HepG2 (cell line): Measurements from ENCODE around the gene CTNND2. TPM values are rescaled to one million over a fixed set of nuclear protein-coding genes. Genes with fewer than 3 reads are reported as not detected.

Experiments used
- ATAC-seq: fragments of 200-7000 bp; cut with Tn5 transposase; 3 replicates; pipeline ENCODE4 v1.9.1; 2020; ENCODE audit warnings: mild to moderate bottlenecking, moderate library complexity
- BruUV-seq: library from RNA; stranded (reverse); fragments of 400-500 nt; replicated peaks from 2 replicates; lab custom pipeline; 2021; lab: Mats Ljungman, UMichigan
- CTCF ChIA-PET: fragments of 300-600 bp; formaldehyde crosslinking; extraction: SDS; loops from one replicate; lab custom pipeline; 2021; ENCODE audit warnings: low total read pairs, inconsistent platforms, low intra/inter-chr PET ratio; lab: Yijun Ruan, JAX
- POLR2A ChIA-PET: fragments of 350-600 bp; sonication (Branson Sonifier 250); formaldehyde crosslinking; loops from one replicate; lab custom pipeline; 2020; ENCODE audit warnings: antibody characterized with exemption, inconsistent platforms; lab: Yijun Ruan, JAX
- DNase-seq: peaks from one replicate; pipeline ENCODE4 v3.0.0-alpha.2; 2015; ENCODE audit warnings: low spot score
- FAIRE-seq: peaks from 3 replicates; lab custom pipeline; 2011; peaks lifted over from hg19 to GRCh38; lab: Jason Lieb, UNC
- H2AFZ ChIP-seq: one replicate; pipeline ENCODE4 v1.6.1; 2011; ENCODE audit warnings: low read length, inconsistent platforms
- H3K27ac ChIP-seq: fragments of 300-600 bp; 3 replicates; pipeline ENCODE4 v1.8.0; 2011; ENCODE audit warnings: mixed run types, mild to moderate bottlenecking, mixed read lengths, low read length, inconsistent platforms; ENCODE audit not compliant: insufficient read depth; ENCODE audit errors: extremely low read length
- H3K27me3 ChIP-seq, 2 experiments: fragments of 200-600 bp in 1 of 2; 2 replicates in 1 of 2; 3 replicates in 1 of 2; pipeline versions ENCODE4 v1.6.0 to v1.8.0; 2011; ENCODE audit warnings: low read length in 2 of 2, mild to moderate bottlenecking in 2 of 2, moderate library complexity in 2 of 2, inconsistent platforms in 1 of 2; ENCODE audit not compliant: insufficient read depth in 2 of 2, control insufficient read depth in 1 of 2
- H3K36me3 ChIP-seq, 2 experiments: fragments of 200-600 bp in 1 of 2; replicated peaks in 1 of 2; 2 replicates in 1 of 2; 3 replicates in 1 of 2; pipeline versions ENCODE4 v1.5.1 to v1.8.0; 2011; ENCODE audit warnings: low read length in 2 of 2, inconsistent platforms in 1 of 2; ENCODE audit not compliant: insufficient read depth in 2 of 2, control insufficient read depth in 1 of 2
- H3K4me1 ChIP-seq: 2 replicates; pipeline ENCODE4 v1.5.1; 2012; ENCODE audit warnings: low read length, inconsistent platforms; ENCODE audit not compliant: insufficient read depth
- H3K4me2 ChIP-seq: 2 replicates; pipeline ENCODE4 v1.6.0; 2011; ENCODE audit warnings: low read depth, low read length, inconsistent platforms
- H3K4me3 ChIP-seq, 3 experiments: fragments of 200-600 bp in 1 of 3; sonication (generic), shearing (Covaris generic) in 1 of 3; replicated peaks in 1 of 3; 2 replicates each; pipeline ENCODE4 v1.5.1; 2011 to 2016; ENCODE audit warnings: low read length in 3 of 3, inconsistent platforms in 2 of 3, low read depth in 2 of 3, mild to moderate bottlenecking in 2 of 3, control low read depth in 1 of 3, mixed read lengths in 1 of 3; ENCODE audit not compliant: insufficient read depth in 1 of 3
- H3K79me2 ChIP-seq: one replicate; pipeline ENCODE4 v1.6.1; 2011; ENCODE audit warnings: low read length, inconsistent platforms; ENCODE audit not compliant: insufficient read depth
- H3K9ac ChIP-seq: 2 replicates; pipeline ENCODE4 v1.6.0; 2011; ENCODE audit warnings: mild to moderate bottlenecking, low read depth, low read length, inconsistent platforms; ENCODE audit not compliant: insufficient read depth
- H3K9me3 ChIP-seq: 2 replicates; pipeline ENCODE4 v1.5.1; 2012; ENCODE audit warnings: mild to moderate bottlenecking, low read length
- H4K20me1 ChIP-seq: 2 replicates; pipeline ENCODE4 v1.6.0; 2011; ENCODE audit warnings: inconsistent platforms, mild to moderate bottlenecking, low read length, moderate library complexity; ENCODE audit not compliant: insufficient read depth
- CTCF ChIP-seq: sonication (generic); formaldehyde crosslinking; IDR thresholded peaks from 2 replicates; pipeline ENCODE4 v1.5.0; 2020; ENCODE audit warnings: mild to moderate bottlenecking, missing genetic modification reagents, moderate library complexity
- DDIT3 ChIP-seq: sonication (generic); formaldehyde crosslinking; IDR thresholded peaks from 2 replicates; pipeline ENCODE4 v1.4.0; 2020; ENCODE audit warnings: mild to moderate bottlenecking, missing genetic modification reagents
- GZF1 ChIP-seq: sonication (generic); formaldehyde crosslinking; IDR thresholded peaks from 2 replicates; pipeline ENCODE4 v1.5.1; 2020; ENCODE audit warnings: mild to moderate bottlenecking, missing genetic modification reagents
- KDM5B ChIP-seq: sonication (generic); formaldehyde crosslinking; IDR thresholded peaks from 2 replicates; pipeline ENCODE4 v1.4.0; 2020; ENCODE audit warnings: missing genetic modification reagents, mild to moderate bottlenecking, borderline replicate concordance
- MEIS2 ChIP-seq: sonication (generic); formaldehyde crosslinking; IDR thresholded peaks from 2 replicates; pipeline ENCODE4 v1.9.0; 2021; ENCODE audit warnings: mild to moderate bottlenecking, missing genetic modification reagents
- MIER2 ChIP-seq: IDR thresholded peaks from 2 replicates; pipeline ENCODE4 v1.6.1; 2016; ENCODE audit warnings: missing biosample characterization, missing genetic modification reagents
- MZF1 ChIP-seq: sonication (generic); formaldehyde crosslinking; IDR thresholded peaks from 2 replicates; pipeline ENCODE4 v1.8.1; 2023; ENCODE audit warnings: mild to moderate bottlenecking, missing genetic modification reagents, borderline replicate concordance
- RCOR2 ChIP-seq: IDR thresholded peaks from 2 replicates; pipeline ENCODE4 v1.6.1; 2016; ENCODE audit warnings: missing biosample characterization, missing genetic modification reagents
- RNF2 ChIP-seq: fragments of 450-650 bp; conservative IDR thresholded peaks from 2 replicates; pipeline ENCODE4 v1.6.1; 2016; ENCODE audit warnings: low read depth
- SNAPC2 ChIP-seq: sonication (generic); formaldehyde crosslinking; IDR thresholded peaks from 2 replicates; pipeline ENCODE4 v1.8.1; 2022; ENCODE audit warnings: mild to moderate bottlenecking, missing genetic modification reagents
- THAP9 ChIP-seq: sonication (generic); formaldehyde crosslinking; IDR thresholded peaks from 2 replicates; pipeline ENCODE4; 2020; ENCODE audit warnings: missing genetic modification reagents, mild to moderate bottlenecking, borderline replicate concordance
- TOPORS ChIP-seq: sonication (generic); formaldehyde crosslinking; IDR thresholded peaks from 2 replicates; pipeline ENCODE4 v1.8.0; 2023; ENCODE audit warnings: mild to moderate bottlenecking, missing genetic modification reagents
- ZNF337 ChIP-seq: sonication (generic); formaldehyde crosslinking; IDR thresholded peaks from 2 replicates; pipeline ENCODE4 v1.5.1; 2020; ENCODE audit warnings: missing genetic modification reagents, low read depth, mild to moderate bottlenecking, borderline replicate concordance
- ZNF354B ChIP-seq: sonication (generic); formaldehyde crosslinking; IDR thresholded peaks from 2 replicates; pipeline ENCODE4 v1.8.0; 2022; ENCODE audit warnings: mild to moderate bottlenecking, missing genetic modification reagents
- ZNF530 ChIP-seq: sonication (generic); formaldehyde crosslinking; IDR thresholded peaks from 2 replicates; pipeline ENCODE4 v1.5.0; 2020; ENCODE audit warnings: low read depth, mild to moderate bottlenecking, missing genetic modification reagents
- ZNF564 ChIP-seq: sonication (generic); formaldehyde crosslinking; IDR thresholded peaks from 2 replicates; pipeline ENCODE4 v1.8.1; 2023; ENCODE audit warnings: mild to moderate bottlenecking, missing genetic modification reagents
- ZNF704 ChIP-seq: sonication (generic); formaldehyde crosslinking; IDR thresholded peaks from 2 replicates; pipeline ENCODE4 v1.8.1; 2023; ENCODE audit warnings: mild to moderate bottlenecking, inconsistent platforms, moderate library complexity, missing genetic modification reagents, borderline replicate concordance
- ZNF740 ChIP-seq: sonication (generic); formaldehyde crosslinking; IDR thresholded peaks from 2 replicates; pipeline ENCODE4 v1.4.0; 2020; ENCODE audit warnings: missing genetic modification reagents
- ZNF883 ChIP-seq: sonication (generic); formaldehyde crosslinking; IDR thresholded peaks from 2 replicates; pipeline ENCODE4 v1.5.1; 2020; ENCODE audit warnings: mild to moderate bottlenecking, missing genetic modification reagents; ENCODE audit errors: not compliant biosample characterization
- WGBS: methylation state at CpG from one replicate; pipeline ENCODE4 v1.1.6; 2017; ENCODE audit warnings: low lambda C conversion rate; 5-methylcytosine and 5-hydroxymethylcytosine counted together
- in situ Hi-C: cut with HindIII; loops from 2 replicates; pipeline ENCODE4 v1.10.0; 2017; ENCODE audit warnings: low pct_unique_long_range_greater_than_20kb; ENCODE audit not compliant: extremely low pct_ligation_motif_present
- intact Hi-C: fragments of 100-400 bp; cut with micrococcal nuclease; formaldehyde crosslinking; loops from one replicate; pipeline ENCODE4 v1.10.0; 2022; ENCODE audit not compliant: unreplicated experiment
- polyA plus RNA-seq, 8 experiments: library from polyadenylated mRNA; depleted of rRNA in 3 of 8; stranded (reverse) in 7 of 8; unstranded in 1 of 8; fragments of >200 nt; fragmentation: Illumina TruSeq in 4 of 8; extraction: Trizol in 4 of 8; gene quantifications; 2 replicates each; pipeline versions ENCODE4 v1.2.1 to v1.2.3, GENCODE V29; 2011 to 2016; ENCODE audit warnings: low read depth in 4 of 8, missing spikeins in 1 of 8, mixed read lengths in 1 of 8; ENCODE audit not compliant: insufficient read depth in 1 of 8
- total RNA-seq, 5 experiments: library from RNA; depleted of rRNA; stranded (reverse); fragments of >200 nt; fragmentation: Illumina TruSeq; extraction: Trizol; gene quantifications; 2 replicates each; pipeline ENCODE4 v1.2.3, GENCODE V29; 2016; ENCODE audit warnings: low read depth in 1 of 5

Gene CTNND2
- total and polyA plus RNA-seq, 2 of the 13 experiments (the other 11 are each of a cell fraction or from before 2014, with no cell fraction given) = not detected

GRCh38 chr5:11148810-11149539 is 755.3 kb downstream of the CTNND2 start:
- Histone ChIP-seq H3K9me3 (no peaks in the 10 kb centered on the region), H4K20me1 (no peaks in the 10 kb centered on the region), H3K36me3 (no peaks in the 10 kb centered on the region), H3K4me1 (no peaks in the 10 kb centered on the region), H2AFZ (no peak overlapping the region), H3K4me3 (no peak overlapping the region), H3K4me2 (no peak overlapping the region), H3K27ac (no peak overlapping the region), H3K9ac (no peak overlapping the region), H3K27me3 (no peaks in the 10 kb centered on the region; a peak in 1 of 5 replicates), H3K79me2 (no peaks in the 10 kb centered on the region)
- ATAC-seq (no peak), FAIRE-seq (no peak), DNase-seq (no peak)
- in situ Hi-C loops = no loop called here
- no peak for TF ChIP-seq MZF1 (CRISPR knock-in tag)
- TF ChIP-seq DDIT3 (CRISPR knock-in tag) = no peak
- TF ChIP-seq TOPORS (CRISPR knock-in tag) = no peak
- TF ChIP-seq SNAPC2 (CRISPR knock-in tag) = no peak
- no peak for TF ChIP-seq ZNF740 (CRISPR knock-in tag)
- TF ChIP-seq CTCF = no peak
- no peak for TF ChIP-seq ZNF704 (CRISPR knock-in tag)
- no peak for TF ChIP-seq MEIS2 (CRISPR knock-in tag)
- TF ChIP-seq ZNF564 (CRISPR knock-in tag) = no peak
- TF ChIP-seq ZNF530 = no peak
- no peak for TF ChIP-seq ZNF337 (CRISPR knock-in tag)
- no peak for TF ChIP-seq GZF1 (CRISPR knock-in tag)
- TF ChIP-seq ZNF883 = no peak
- TF ChIP-seq THAP9 (CRISPR knock-in tag) = no peak
- no peak for TF ChIP-seq KDM5B (CRISPR knock-in tag)
- TF ChIP-seq ZNF354B (CRISPR knock-in tag) = no peak
- no peak for TF ChIP-seq MIER2 (CRISPR knock-in tag)
- TF ChIP-seq RNF2 = no peak
- no peak for TF ChIP-seq RCOR2 (CRISPR knock-in tag)
- no TSS peak for BruUV-seq
- intact Hi-C loops = no loop called here
- ChIA-PET POLR2A (no interaction called here), CTCF (no interaction called here)
- WGBS = 39% methylated on average over 14 of the region's 14 CpGs
